ENCODE measurements around the gene WNT2B. TPM values are rescaled to one million over a fixed set of nuclear protein-coding genes. Genes with fewer than 3 reads are reported as not detected.

The WNT2B gene
- total and polyA plus RNA-seq, 2 donors (not counting 3 experiments of a cell fraction or from before 2014, with no cell fraction given), result 1.5 to 3.6 TPM

DNA sequence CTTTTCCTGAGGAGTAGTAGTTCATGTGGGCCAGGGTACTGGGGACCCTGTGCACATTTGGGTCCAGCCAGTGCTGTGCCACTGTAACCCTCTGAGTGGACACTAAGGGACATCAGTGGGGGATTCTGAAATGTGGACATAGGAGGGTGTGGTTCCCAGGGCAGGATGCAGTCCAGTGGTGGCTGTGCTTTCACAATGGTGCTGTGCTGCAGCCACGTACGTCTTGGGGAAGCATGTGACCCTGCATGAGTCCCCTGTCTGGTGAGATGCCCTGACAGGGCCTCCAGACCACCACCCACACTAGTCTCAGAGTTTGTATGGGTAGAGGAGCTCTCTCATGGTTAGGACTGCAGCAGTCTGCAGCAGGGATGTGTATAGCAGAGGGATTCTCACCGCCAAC lies 37.8 kb upstream of the WNT2B start:
- no peaks in the 10 kb centered on the region for H3K27me3 ChIP-seq (ENCODE audit: control insufficient read depth in 2 of 2, insufficient read depth in 2 of 2, low read length in 2 of 2)
- no peaks in the 10 kb centered on the region for H3K9me3 ChIP-seq (replicated peaks; ENCODE audit: control insufficient read depth, insufficient read depth, low read length)
- H3K4me2 ChIP-seq (ENCODE audit: insufficient read depth, low read length), result no peak overlapping the region
- no peak overlapping the region for H3K9ac ChIP-seq (replicated peaks; ENCODE audit: extremely low read depth, insufficient read depth, low read length)
- H3K36me3 ChIP-seq (ENCODE audit: control insufficient read depth in 2 of 2, extremely low read depth in 1 of 2, insufficient read depth in 2 of 2, low read length in 2 of 2), result no peaks in the 10 kb centered on the region
- no peak for FAIRE-seq
- dilution Hi-C loops (cut with MboI; ENCODE audit: extremely low pct_ligation_motif_present, low sequenced_read_pairs) (no loop called here), intact Hi-C loops (cut with micrococcal nuclease) (no loop called here)
- H3K27ac ChIP-seq (ENCODE audit: insufficient read depth, low read depth, low read length), result no peak overlapping the region
- DNase-seq (ENCODE audit: low read depth, low spot score), result no peak
- no TSS peak for BruUV-seq (replicated peaks)
- H3K79me2 ChIP-seq (ENCODE audit: control insufficient read depth, insufficient read depth, low read length), result no peaks in the 10 kb centered on the region
- ChIA-PET POLR2A (no interaction called here), CTCF (no interaction called here)
- no peak overlapping the region for H2AFZ ChIP-seq (ENCODE audit: low read depth, low read length)
- H4K20me1 ChIP-seq (replicated peaks; ENCODE audit: control insufficient read depth, extremely low read depth, insufficient read depth, low read length), result no peaks in the 10 kb centered on the region
- no peak for TF ChIP-seq MAX (IDR thresholded peaks at IDR 0.05; ENCODE audit: insufficient read depth, insufficient read length)
- peaks cover 13% of the 10 kb centered on the region for H3K4me1 ChIP-seq (ENCODE audit: control insufficient read depth, extremely low read depth, insufficient read depth, low read length)
- no peaks in the 10 kb centered on the region for H3K9me1 ChIP-seq (replicated peaks; ENCODE audit: control insufficient read depth, extremely low read depth, insufficient read depth, low read length)
- H3K4me3 ChIP-seq (replicated peaks in 1 of 3; ENCODE audit: insufficient read depth in 1 of 3, low read depth in 1 of 3, low read length in 3 of 3), result no peak overlapping the region

- TF ChIP-seq EZH2 (IDR thresholded peaks at IDR 0.05; ENCODE audit: borderline replicate concordance, low read depth, low read length, severe bottlenecking), result no peak
- no peak for TF ChIP-seq POLR2AphosphoS5 (IDR thresholded peaks at IDR 0.05; ENCODE audit: insufficient read depth, low read depth, low read length)
- no peak for TF ChIP-seq MAX (IDR thresholded peaks at IDR 0.05; ENCODE audit: insufficient read depth, insufficient read length)
- no peak for TF ChIP-seq MYC (IDR thresholded peaks at IDR 0.05; ENCODE audit: low read depth, low read length)
- TF ChIP-seq, protein P1, sequence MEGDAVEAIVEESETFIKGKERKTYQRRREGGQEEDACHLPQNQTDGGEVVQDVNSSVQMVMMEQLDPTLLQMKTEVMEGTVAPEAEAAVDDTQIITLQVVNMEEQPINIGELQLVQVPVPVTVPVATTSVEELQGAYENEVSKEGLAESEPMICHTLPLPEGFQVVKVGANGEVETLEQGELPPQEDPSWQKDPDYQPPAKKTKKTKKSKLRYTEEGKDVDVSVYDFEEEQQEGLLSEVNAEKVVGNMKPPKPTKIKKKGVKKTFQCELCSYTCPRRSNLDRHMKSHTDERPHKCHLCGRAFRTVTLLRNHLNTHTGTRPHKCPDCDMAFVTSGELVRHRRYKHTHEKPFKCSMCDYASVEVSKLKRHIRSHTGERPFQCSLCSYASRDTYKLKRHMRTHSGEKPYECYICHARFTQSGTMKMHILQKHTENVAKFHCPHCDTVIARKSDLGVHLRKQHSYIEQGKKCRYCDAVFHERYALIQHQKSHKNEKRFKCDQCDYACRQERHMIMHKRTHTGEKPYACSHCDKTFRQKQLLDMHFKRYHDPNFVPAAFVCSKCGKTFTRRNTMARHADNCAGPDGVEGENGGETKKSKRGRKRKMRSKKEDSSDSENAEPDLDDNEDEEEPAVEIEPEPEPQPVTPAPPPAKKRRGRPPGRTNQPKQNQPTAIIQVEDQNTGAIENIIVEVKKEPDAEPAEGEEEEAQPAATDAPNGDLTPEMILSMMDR (IDR thresholded peaks at IDR 0.05; ENCODE audit: extremely low read depth in 1 of 2, insufficient read depth in 1 of 2, low read depth in 1 of 2, low read length in 2 of 2), result no peak
- TF ChIP-seq JUN (IDR thresholded peaks at IDR 0.05; ENCODE audit: borderline replicate concordance, insufficient read depth, insufficient read length, low read depth), result no peak
- H3K9ac ChIP-seq (replicated peaks; ENCODE audit: extremely low read depth, insufficient read depth, low read length), result no peak overlapping the region
- BruUV-seq (replicated peaks), result no TSS peak
- H3K36me3 ChIP-seq (ENCODE audit: control insufficient read depth in 2 of 2, extremely low read depth in 1 of 2, insufficient read depth in 2 of 2, low read length in 2 of 2), result no peaks in the 10 kb centered on the region
- ChIA-PET POLR2A (no interaction called here), CTCF (no interaction called here)
- dilution Hi-C loops (cut with MboI; ENCODE audit: extremely low pct_ligation_motif_present, low sequenced_read_pairs) (no loop called here), intact Hi-C loops (cut with micrococcal nuclease) (no loop called here)
- H3K4me2 ChIP-seq (ENCODE audit: insufficient read depth, low read length), result no peak overlapping the region
- DNase-seq (ENCODE audit: low read depth, low spot score) (no peak), FAIRE-seq (no peak)
- H3K79me2 ChIP-seq (ENCODE audit: control insufficient read depth, insufficient read depth, low read length), result no peaks in the 10 kb centered on the region
- no peak overlapping the region for H2AFZ ChIP-seq (ENCODE audit: low read depth, low read length)
- peaks cover 2% of the 10 kb centered on the region for H3K4me1 ChIP-seq (ENCODE audit: control insufficient read depth, extremely low read depth, insufficient read depth, low read length)
- no peaks in the 10 kb centered on the region for H4K20me1 ChIP-seq (replicated peaks; ENCODE audit: control insufficient read depth, extremely low read depth, insufficient read depth, low read length)
- H3K27ac ChIP-seq (ENCODE audit: insufficient read depth, low read depth, low read length), result no peak overlapping the region
- H3K4me3 ChIP-seq (replicated peaks in 1 of 3; ENCODE audit: insufficient read depth in 1 of 3, low read depth in 1 of 3, low read length in 3 of 3), result no peak overlapping the region
- H3K9me1 ChIP-seq (replicated peaks; ENCODE audit: control insufficient read depth, extremely low read depth, insufficient read depth, low read length), result no peaks in the 10 kb centered on the region
- no peaks in the 10 kb centered on the region for H3K27me3 ChIP-seq (ENCODE audit: control insufficient read depth in 2 of 2, insufficient read depth in 2 of 2, low read length in 2 of 2)
- H3K9me3 ChIP-seq (replicated peaks; ENCODE audit: control insufficient read depth, insufficient read depth, low read length), result no peaks in the 10 kb centered on the region
These were observed 36.6 kb upstream of the WNT2B start for GRCh38 chr1:112472142-112472541.
